Measurements from ENCODE around the gene ANKRD36C. TPM values are rescaled to one million over a fixed set of nuclear protein-coding genes. Genes with fewer than 3 reads are reported as not detected.
A peak's percentile ranks its signal among the peaks of the same experiment; 100 is the strongest.
"Not testable (repeated sequence)": the region's sequence is repeated elsewhere in the genome, so short reads cannot be mapped to it uniquely, and the experiment has no call there.

Gene ANKRD36C
- total RNA-seq, 2 donors from 2014 or later, result 9.7 to 11.1 TPM

DNA sequence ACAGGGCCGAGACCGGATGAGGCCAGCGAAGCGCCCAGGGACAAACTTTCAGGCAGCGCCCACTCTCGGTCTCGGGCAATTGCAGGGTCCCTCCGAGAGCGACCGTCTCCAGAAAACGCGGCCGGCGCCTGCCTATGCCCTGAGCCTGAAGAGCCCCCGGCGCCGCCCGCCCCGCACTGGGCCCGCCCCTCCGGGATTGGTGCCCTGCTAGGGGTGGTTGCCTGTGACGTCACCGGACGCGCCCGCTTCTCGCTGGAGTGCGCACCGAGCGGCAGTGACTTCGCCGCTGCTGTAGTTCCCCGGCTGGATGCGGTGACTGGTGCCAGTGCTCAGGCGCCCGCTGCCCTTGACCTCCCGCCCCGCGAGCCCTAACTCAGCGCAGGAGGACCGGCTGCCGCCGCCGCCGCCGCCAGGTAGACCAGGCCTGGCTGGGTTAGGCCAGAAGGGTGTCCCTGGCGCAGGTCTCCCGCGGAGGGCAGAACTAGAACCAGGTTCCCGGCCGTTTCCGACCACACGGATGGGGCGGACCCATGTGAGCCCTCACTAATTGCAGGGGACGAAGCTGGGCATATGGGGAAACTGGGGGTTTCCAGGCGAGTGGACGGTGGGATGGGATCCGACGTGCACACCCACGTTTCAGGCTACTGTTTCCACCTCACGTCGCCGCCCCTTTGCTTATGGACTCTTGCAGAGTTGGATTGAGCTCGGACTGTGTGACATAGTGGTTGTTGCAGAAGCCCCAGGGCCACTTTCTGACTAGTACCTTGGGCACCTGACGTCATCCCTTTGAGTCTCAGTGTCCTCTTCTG, 18.9 kb upstream of the ANKRD36C start:
- DNase-seq, result peak; percentile 98
- intact Hi-C loops (cut with DNase I), result not testable (repeated sequence)
- peak; percentile 100 for ATAC-seq

GRCh38 chr2:96009833-96010232, 18.2 kb upstream of the ANKRD36C start:
- not testable (repeated sequence) for DNase-seq
- ATAC-seq, result peak; percentile 12 to 31
- intact Hi-C loops (cut with DNase I), result loop anchor here (10.0 kb wide), 2 partner anchors 95 to 105 kb away; partner anchors contain the start of gene ADRA2B (in 1 of the 2)

DNA sequence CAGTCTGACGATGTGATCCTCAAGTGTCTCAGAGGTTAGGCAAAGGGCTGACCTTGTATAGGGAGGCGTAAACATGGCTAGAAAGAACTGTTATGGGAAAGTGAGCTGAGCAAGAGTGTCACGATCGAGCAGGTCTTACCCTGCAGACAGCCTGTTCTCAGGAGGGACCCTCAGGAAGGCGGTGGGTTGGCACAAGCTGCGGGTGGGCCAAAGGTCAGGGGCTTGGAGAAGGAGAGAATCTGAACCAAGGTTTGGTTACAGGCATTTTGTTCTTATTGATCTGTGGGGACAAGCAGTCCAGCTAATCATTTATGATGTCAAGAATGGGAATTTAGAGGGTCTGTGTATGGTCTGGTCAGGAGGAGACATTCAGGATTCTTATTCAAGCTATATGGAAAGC, 16.4 kb upstream of the ANKRD36C start:
- DNase-seq, ATAC-seq: not testable (repeated sequence)
- intact Hi-C loops (cut with DNase I), result loop anchor here (10.0 kb wide), 2 partner anchors 97 to 107 kb away; partner anchors contain the start of gene ADRA2B (in 1 of the 2)

DNA sequence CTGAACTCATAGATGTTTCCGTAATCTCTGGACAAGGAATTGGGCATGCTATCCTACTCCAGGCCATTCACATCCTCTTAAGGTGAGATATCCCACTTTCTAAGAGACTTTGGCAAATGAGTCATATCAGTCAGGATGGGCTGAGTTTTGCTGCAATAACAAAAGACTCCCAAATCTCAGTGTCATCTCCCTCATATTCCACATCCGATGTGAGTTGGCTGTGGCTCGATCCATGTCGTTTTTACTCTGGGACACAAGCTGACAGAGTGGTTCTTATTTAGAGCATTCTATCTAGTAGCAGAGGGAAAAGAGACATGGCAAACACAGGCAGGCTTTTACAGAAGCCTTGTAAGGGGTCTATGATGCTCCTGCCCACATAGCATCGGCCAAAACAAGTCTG, 14.6 kb upstream of the ANKRD36C start:
- ATAC-seq, DNase-seq: not testable (repeated sequence)
- intact Hi-C loops (cut with DNase I), result loop anchor here (10.0 kb wide), 2 partner anchors 99 to 109 kb away; partner anchors contain the start of gene ADRA2B (in 1 of the 2)

GRCh38 chr2:95992520-95993272, 1.1 kb upstream of the ANKRD36C start:
- DNase-seq; intact Hi-C loops (cut with DNase I): not testable (repeated sequence)
- ATAC-seq, result peak; percentile 88 to 90

DNA sequence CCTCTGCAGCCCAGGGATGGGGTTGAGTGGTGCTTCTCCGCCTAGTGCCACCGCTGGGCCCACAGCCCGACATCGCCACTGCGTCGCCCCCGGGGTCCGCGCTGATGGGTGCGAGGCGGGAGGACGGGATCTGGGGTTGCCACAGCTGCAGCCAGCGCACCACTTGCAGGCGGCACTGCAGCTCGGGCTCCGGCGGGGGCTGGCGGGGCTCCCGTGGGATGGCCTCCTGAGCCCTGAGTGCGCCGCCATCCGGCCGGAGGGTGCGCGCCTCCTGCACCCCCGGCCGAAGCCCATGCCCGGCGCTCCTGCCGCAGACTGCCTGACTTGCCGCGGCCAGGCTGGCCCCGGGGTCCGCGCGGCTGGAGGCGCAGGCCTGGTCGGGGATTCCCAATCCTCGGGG, 478 bp upstream of the ANKRD36C start:
- peak; percentile 79 to 89 for ATAC-seq
- intact Hi-C loops (cut with DNase I); DNase-seq: not testable (repeated sequence)

DNA sequence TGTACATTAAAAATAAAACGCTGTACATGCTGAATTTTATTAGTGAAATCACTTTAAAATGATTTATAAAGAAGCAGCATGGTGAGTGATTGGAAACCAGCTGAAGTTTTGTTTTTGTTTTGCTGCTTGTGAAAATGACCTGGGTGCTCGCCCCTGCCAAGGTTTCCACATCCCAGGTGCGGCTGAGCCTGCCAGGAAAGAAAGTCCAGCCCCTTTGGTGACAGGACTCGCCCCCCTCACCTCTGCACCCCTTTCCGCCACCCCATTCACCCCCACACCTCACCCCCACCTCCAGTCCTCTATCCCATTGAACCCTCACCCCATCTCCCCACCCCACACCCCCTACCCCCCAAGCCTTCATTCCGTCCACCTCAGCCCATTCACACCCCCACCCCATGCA, 740 bp downstream of the ANKRD36C start:
- DNase-seq; ATAC-seq; intact Hi-C loops (cut with DNase I): not testable (repeated sequence)

GRCh38 chr2:95951662-95952061, 40.0 kb downstream of the ANKRD36C start:
- intact Hi-C loops (cut with DNase I); ATAC-seq; DNase-seq: not testable (repeated sequence)

DNA sequence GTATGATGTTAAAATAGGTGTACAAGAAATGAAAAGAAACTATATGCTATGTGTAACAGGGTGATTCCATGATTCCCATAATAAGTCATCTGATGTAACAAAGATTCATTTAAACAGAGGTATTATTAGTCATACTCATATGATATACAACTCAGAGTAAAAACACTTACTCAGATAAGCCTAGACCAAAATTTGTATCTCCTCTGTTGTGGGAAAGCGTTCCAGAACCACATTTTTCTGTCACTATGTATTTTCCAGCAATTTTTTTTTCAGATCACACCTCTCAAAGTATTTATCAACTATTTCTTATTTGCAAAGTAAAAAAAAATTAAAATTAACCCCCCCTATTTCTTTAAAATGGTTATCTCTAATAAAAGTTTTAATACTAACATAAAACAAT, 43.6 kb downstream of the ANKRD36C start:
- intact Hi-C loops (cut with DNase I), result not testable (repeated sequence)

DNA sequence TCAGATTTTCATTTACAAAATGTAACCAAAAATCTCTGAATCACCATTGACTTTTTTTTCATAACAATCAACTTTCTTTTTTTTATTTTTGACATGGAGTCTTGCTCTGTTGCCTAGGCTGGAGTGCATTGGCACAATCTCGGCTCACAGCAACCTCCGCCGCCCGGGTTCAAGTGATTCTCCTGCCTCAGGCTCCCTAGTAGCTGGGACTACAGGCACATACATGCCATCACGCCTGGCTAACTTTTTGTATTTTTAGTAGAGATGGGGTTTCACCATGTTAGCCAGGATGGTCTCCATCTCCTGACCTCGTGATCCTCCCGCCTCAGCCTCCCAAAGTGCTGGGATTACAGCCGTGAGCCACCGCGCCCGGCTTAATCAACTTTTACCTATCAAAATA, 51.7 kb downstream of the ANKRD36C start:
- ATAC-seq; DNase-seq; intact Hi-C loops (cut with DNase I): not testable (repeated sequence)

More for the DNA sequence above, 43.6 kb downstream of the ANKRD36C start:
- not testable (repeated sequence) for ATAC-seq, DNase-seq

DNA sequence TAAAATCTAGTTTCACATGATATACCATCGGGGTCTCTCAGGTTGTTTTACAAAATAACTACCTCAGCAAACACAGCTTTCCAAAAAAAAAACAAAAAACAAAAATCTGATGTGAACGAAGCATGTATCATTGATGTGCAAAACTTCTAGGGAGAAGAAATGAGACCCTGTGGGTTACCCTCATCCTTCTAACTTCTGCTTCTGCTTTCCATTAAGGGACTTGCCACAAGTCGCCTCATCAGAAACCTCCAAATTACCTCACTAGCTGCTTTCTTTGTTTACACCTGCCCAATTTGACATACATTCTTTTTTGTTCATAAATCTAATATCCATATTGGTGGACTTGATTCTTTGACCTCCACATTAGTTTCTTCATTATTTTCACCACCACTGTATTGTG, 60.9 kb downstream of the ANKRD36C start:
- intact Hi-C loops (cut with DNase I); ATAC-seq; DNase-seq: not testable (repeated sequence)

DNA sequence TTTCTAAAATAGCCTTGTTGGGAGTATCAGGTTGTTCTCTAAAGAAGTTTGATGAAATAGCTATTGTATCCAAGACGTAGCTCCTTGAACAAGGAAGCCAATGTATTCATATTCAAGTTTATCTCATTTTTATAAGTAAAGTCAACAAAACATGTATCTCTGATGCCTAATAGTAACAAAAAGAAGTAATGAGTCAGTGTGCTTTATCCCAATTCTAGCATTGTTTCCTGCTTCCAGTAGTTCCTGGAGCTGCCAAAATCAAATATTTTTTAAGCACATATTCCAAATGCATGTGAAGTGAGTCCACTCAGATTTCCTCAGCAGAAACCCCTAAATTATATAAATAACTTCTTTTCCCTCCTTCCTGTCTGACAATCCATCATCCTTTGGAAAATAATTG, 74.6 kb downstream of the ANKRD36C start:
- intact Hi-C loops (cut with DNase I); ATAC-seq; DNase-seq: not testable (repeated sequence)

GRCh38 chr2:95915131-95915530, 76.5 kb downstream of the ANKRD36C start:
- DNase-seq; ATAC-seq; intact Hi-C loops (cut with DNase I): not testable (repeated sequence)

DNA sequence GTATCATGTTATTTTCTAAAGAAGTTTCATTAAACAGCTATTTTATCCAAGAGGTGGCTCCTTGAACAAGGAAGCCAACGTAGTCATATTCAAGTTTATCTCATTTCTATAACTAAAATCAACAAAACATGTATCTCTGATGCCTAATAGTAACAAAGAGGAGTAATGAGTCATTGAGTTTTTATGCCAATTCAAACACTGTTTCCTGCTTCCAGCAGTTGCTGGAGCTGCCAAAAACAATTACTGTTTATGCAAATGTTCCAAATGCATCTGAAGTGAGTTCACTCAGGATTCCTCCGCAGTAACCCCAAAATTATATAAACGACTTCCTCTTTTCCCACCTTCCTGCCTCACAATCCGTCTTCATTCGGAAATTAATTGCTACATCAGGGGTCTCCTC, 80.2 kb downstream of the ANKRD36C start:
- intact Hi-C loops (cut with DNase I); DNase-seq; ATAC-seq: not testable (repeated sequence)

DNA sequence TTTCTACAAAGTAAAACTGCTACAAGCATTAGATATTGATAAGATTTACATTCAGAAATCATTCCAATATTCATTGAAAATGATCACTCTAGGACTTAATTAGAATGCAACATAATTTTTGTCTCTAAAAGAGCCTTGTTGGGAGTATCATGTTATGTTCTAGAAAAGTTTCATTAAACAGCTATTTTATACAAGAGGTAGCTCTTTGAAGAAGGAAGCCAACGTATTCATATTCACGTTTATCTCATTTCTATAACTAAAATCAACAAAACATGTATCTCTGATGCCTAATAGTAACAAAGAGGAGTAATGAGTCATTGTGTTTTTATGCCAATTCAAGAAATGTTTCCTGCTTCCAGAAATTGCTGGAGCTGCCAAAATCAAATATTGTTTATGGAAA, 97.2 kb downstream of the ANKRD36C start:
- DNase-seq; ATAC-seq; intact Hi-C loops (cut with DNase I): not testable (repeated sequence)

- ATAC-seq; intact Hi-C loops (cut with DNase I); DNase-seq: not testable (repeated sequence)
Measured at GRCh38 chr2:95867929-95868328, 123.7 kb downstream of the ANKRD36C start.

- intact Hi-C loops (cut with DNase I); DNase-seq; ATAC-seq: not testable (repeated sequence)
Measured at GRCh38 chr2:95867047-95867677, 124.5 kb downstream of the ANKRD36C start.

GRCh38 chr2:95862121-95862520, 129.5 kb downstream of the ANKRD36C start:
- DNase-seq; intact Hi-C loops (cut with DNase I); ATAC-seq: not testable (repeated sequence)

GRCh38 chr2:95836151-95836550, 155.5 kb downstream of the ANKRD36C start:
- intact Hi-C loops (cut with DNase I), result no loop called here
- DNase-seq (no peak), ATAC-seq (no peak)
